Fibroblast of the aortic adventitia (primary cell): ENCODE results near the gene SNPH. TPM values are rescaled to one million over a fixed set of nuclear protein-coding genes. Genes with fewer than 3 reads are reported as not detected.
A peak's percentile ranks its signal among the peaks of the same experiment; 100 is the strongest.

Experiments
- DNase-seq: peaks from one replicate; pipeline ENCODE4 v3.0.0-alpha.2; 2010; ENCODE audit warnings: low read depth
- H3K4me3 ChIP-seq: 2 replicates; pipeline ENCODE4 v1.5.1; 2011; ENCODE audit warnings: low read depth, mild to moderate bottlenecking, control low read depth, low read length, moderate library complexity
- CTCF ChIP-seq: IDR thresholded peaks from 2 replicates; pipeline ENCODE4 v1.5.1; 2011; ENCODE audit warnings: mild to moderate bottlenecking, low read length, control low read depth, inconsistent platforms; ENCODE audit not compliant: insufficient read depth
- total RNA-seq: library from RNA; depleted of rRNA; stranded (reverse); fragments of >200 nt; gene quantifications from 2 replicates; pipeline ENCODE4 v1.2.3, GENCODE V29; 2012; ENCODE audit warnings: low replicate concordance

SNPH gene
- total RNA-seq, 1 donor: 7.7 TPM

GRCh38 chr20:1326031-1326930 lies 60.2 kb downstream of the SNPH start:
- peak overlapping the region; percentile 93 for H3K4me3 ChIP-seq
- no peak for TF ChIP-seq CTCF
- peak; percentile 69 for DNase-seq

GRCh38 chr20:1327241-1327653 lies 61.2 kb downstream of the SNPH start:
- TF ChIP-seq CTCF: no peak
- peak; percentile 46 for DNase-seq
- no peak overlapping the region for H3K4me3 ChIP-seq

GRCh38 chr20:1327827-1328679 lies 62.0 kb downstream of the SNPH start:
- TF ChIP-seq CTCF: no peak
- no peak for DNase-seq
- no peak overlapping the region for H3K4me3 ChIP-seq

GRCh38 chr20:1328680-1329330 lies 62.7 kb downstream of the SNPH start, which contains the start of gene SDCBP2:
Gene SDCBP2 (minus strand): TSS chr20:1329139. CDS start chr20:1320416, 8,723 bp downstream.
- no peak within 1 kb of the TSS for H3K4me3 ChIP-seq
- TF ChIP-seq CTCF: no peak
- DNase-seq: no peak

- H3K4me3 ChIP-seq: no peak overlapping the region
- no peak for TF ChIP-seq CTCF
- peak; percentile 86 for DNase-seq
Measured at GRCh38 chr20:1330075-1330830, 64.2 kb downstream of the SNPH start.

- H3K4me3 ChIP-seq: no peak overlapping the region
- TF ChIP-seq CTCF: no peak
- DNase-seq: no peak
Measured at GRCh38 chr20:1331101-1331500, 65.0 kb downstream of the SNPH start.
